Measurements from ENCODE around the gene MECP2. TPM values are rescaled to one million over a fixed set of nuclear protein-coding genes. Genes with fewer than 3 reads are reported as not detected.
"Not testable (repeated sequence)": the region's sequence is repeated elsewhere in the genome, so short reads cannot be mapped to it uniquely, and the experiment has no call there.

The MECP2 gene
- polyA plus RNA-seq, 2 donors = 9.3 to 13.0 TPM

- not testable (repeated sequence) for H3K27me3 ChIP-seq (ENCODE audit: control insufficient read depth in 1 of 2, insufficient read depth in 2 of 2, low read length in 2 of 2); H3K4me1 ChIP-seq (ENCODE audit: control insufficient read depth in 2 of 2, insufficient read depth in 2 of 2, low read length in 1 of 2); H3K9me3 ChIP-seq (ENCODE audit: control insufficient read depth in 2 of 2, insufficient read depth in 1 of 2, low read depth in 1 of 2, low read length in 1 of 2); H3K36me3 ChIP-seq (ENCODE audit: control insufficient read depth in 2 of 2, insufficient read depth in 2 of 2, low read length in 1 of 2); H3K4me3 ChIP-seq (ENCODE audit: low read depth in 1 of 2, low read length in 2 of 2)
- WGBS, 2 donors = 35 to 54% methylated on average over 8 to 9 of the region's 10 CpGs
- H3K27ac ChIP-seq (ENCODE audit: low read depth in 2 of 2, low read length in 1 of 2) = peak overlapping the region in 1 of 2 donors; percentile 39
Observed at GRCh38 chrX:153980394-153980793, 117.1 kb downstream of the MECP2 start.

GRCh38 chrX:153974726-153975286 is 122.7 kb downstream of the MECP2 start:
- peaks cover 6 to 13% of the 10 kb centered on the region in 2 donors for H3K4me1 ChIP-seq (ENCODE audit: control insufficient read depth in 2 of 2, insufficient read depth in 2 of 2, low read length in 1 of 2)
- no peak overlapping the region for H3K4me3 ChIP-seq (ENCODE audit: low read depth in 1 of 2, low read length in 2 of 2)
- H3K9me3 ChIP-seq (ENCODE audit: control insufficient read depth in 2 of 2, insufficient read depth in 1 of 2, low read depth in 1 of 2, low read length in 1 of 2) = no peaks in the 10 kb centered on the region
- H3K36me3 ChIP-seq (ENCODE audit: control insufficient read depth in 2 of 2, insufficient read depth in 2 of 2, low read length in 1 of 2) = no peaks in the 10 kb centered on the region
- WGBS, 2 donors = 70 to 76% methylated on average over 3 of the region's 3 CpGs
- no peaks in the 10 kb centered on the region for H3K27me3 ChIP-seq (ENCODE audit: control insufficient read depth in 1 of 2, insufficient read depth in 2 of 2, low read length in 2 of 2)
- peak overlapping the region; percentile 86 to 90 for H3K27ac ChIP-seq (ENCODE audit: low read depth in 2 of 2, low read length in 1 of 2)

GRCh38 chrX:153974003-153974725 is 123.4 kb downstream of the MECP2 start:
- Histone ChIP-seq H3K27ac (ENCODE audit: low read depth in 2 of 2, low read length in 1 of 2) (peak overlapping the region; percentile 86 to 90), H3K9me3 (ENCODE audit: control insufficient read depth in 2 of 2, insufficient read depth in 1 of 2, low read depth in 1 of 2, low read length in 1 of 2) (no peaks in the 10 kb centered on the region), H3K27me3 (ENCODE audit: control insufficient read depth in 1 of 2, insufficient read depth in 2 of 2, low read length in 2 of 2) (no peaks in the 10 kb centered on the region), H3K4me3 (ENCODE audit: low read depth in 1 of 2, low read length in 2 of 2) (no peak overlapping the region), H3K36me3 (ENCODE audit: control insufficient read depth in 2 of 2, insufficient read depth in 2 of 2, low read length in 1 of 2) (no peaks in the 10 kb centered on the region), H3K4me1 (ENCODE audit: control insufficient read depth in 2 of 2, insufficient read depth in 2 of 2, low read length in 1 of 2) (peaks cover 8 to 17% of the 10 kb centered on the region in 2 donors)
- WGBS, 2 donors = 64 to 70% methylated on average over 14 of the region's 14 CpGs

- H3K4me1 ChIP-seq (ENCODE audit: control insufficient read depth in 2 of 2, insufficient read depth in 2 of 2, low read length in 1 of 2) = peaks cover 8 to 21% of the 10 kb centered on the region in 2 donors
- H3K36me3 ChIP-seq (ENCODE audit: control insufficient read depth in 2 of 2, insufficient read depth in 2 of 2, low read length in 1 of 2) = no peaks in the 10 kb centered on the region
- no peaks in the 10 kb centered on the region for H3K9me3 ChIP-seq (ENCODE audit: control insufficient read depth in 2 of 2, insufficient read depth in 1 of 2, low read depth in 1 of 2, low read length in 1 of 2)
- peak overlapping the region; percentile 90 to 100 for H3K27ac ChIP-seq (ENCODE audit: low read depth in 2 of 2, low read length in 1 of 2)
- 28 to 45% methylated on average over 20 of the region's 20 CpGs for WGBS, 2 donors
- peak overlapping the region; percentile 60 to 90 for H3K4me3 ChIP-seq (ENCODE audit: low read depth in 1 of 2, low read length in 2 of 2)
- H3K27me3 ChIP-seq (ENCODE audit: control insufficient read depth in 1 of 2, insufficient read depth in 2 of 2, low read length in 2 of 2) = no peaks in the 10 kb centered on the region
Observed at GRCh38 chrX:153973127-153974002, 124.2 kb downstream of the MECP2 start.

- Histone ChIP-seq H3K27ac (ENCODE audit: low read depth in 2 of 2, low read length in 1 of 2) (peak within 1 kb of the TSS; percentile 90 to 100), H3K4me3 (ENCODE audit: low read depth in 1 of 2, low read length in 2 of 2) (peak within 1 kb of the TSS; percentile 60 to 90), H3K9me3 (ENCODE audit: control insufficient read depth in 2 of 2, insufficient read depth in 1 of 2, low read depth in 1 of 2, low read length in 1 of 2) (no peaks in the 10 kb centered on the region), H3K27me3 (ENCODE audit: control insufficient read depth in 1 of 2, insufficient read depth in 2 of 2, low read length in 2 of 2) (no peaks in the 10 kb centered on the region), H3K36me3 (ENCODE audit: control insufficient read depth in 2 of 2, insufficient read depth in 2 of 2, low read length in 1 of 2) (no peaks in the 10 kb centered on the region), H3K4me1 (ENCODE audit: control insufficient read depth in 2 of 2, insufficient read depth in 2 of 2, low read length in 1 of 2) (peaks cover 8 to 26% of the 10 kb centered on the region in 2 donors)
- 0 to 1% methylated on average over 63 to 103 of the region's 103 CpGs for WGBS, 2 donors
Observed at GRCh38 chrX:153972368-153973126, 125.0 kb downstream of the MECP2 start, which contains the start of gene TMEM187. TMEM187 (plus strand) TSS chrX:153972754; CDS start chrX:153982063, 9,309 bp downstream.

Other genes with a start within 250 kb of the MECP2 start
- 1 to 10 TPM in 1 of 2 donors, under 1 TPM in 1; 0.88 to 1.4 TPM for gene L1CAM, start 211.5 kb downstream of the MECP2 start, polyA plus RNA-seq
- under 1 TPM; 0.45 to 0.68 TPM for gene AVPR2, start 193.0 kb downstream of the MECP2 start, polyA plus RNA-seq
- 10 to 100 TPM; 10.6 to 23.4 TPM for gene ARHGAP4, start 171.5 kb downstream of the MECP2 start, polyA plus RNA-seq
- 100 to 1,000 TPM in 1 of 2 donors, 10 to 100 TPM in 1; 86.6 to 104 TPM for gene NAA10, start 162.7 kb downstream of the MECP2 start, polyA plus RNA-seq
- gene RENBP, start 153.1 kb downstream of the MECP2 start, polyA plus RNA-seq = 1 to 10 TPM; 1.4 to 1.6 TPM
- gene HCFC1, start 125.9 kb downstream of the MECP2 start, polyA plus RNA-seq = 10 to 100 TPM; 13.0 to 15.9 TPM
- gene TMEM187, start 125.0 kb downstream of the MECP2 start, polyA plus RNA-seq = 1 to 10 TPM; 2.5 to 3.3 TPM
- gene IRAK1, start 77.8 kb downstream of the MECP2 start, polyA plus RNA-seq = 10 to 100 TPM; 58.8 to 61.8 TPM
- gene OPN1LW, start 46.5 kb upstream of the MECP2 start, polyA plus RNA-seq = not detected
- not detected for gene OPN1MW, start 84.9 kb upstream of the MECP2 start, polyA plus RNA-seq
- gene OPN1MW2, start 122.0 kb upstream of the MECP2 start, polyA plus RNA-seq = not detected
- gene OPN1MW3, start 159.9 kb upstream of the MECP2 start, polyA plus RNA-seq = not detected
- gene TEX28, start 197.4 kb upstream of the MECP2 start, polyA plus RNA-seq = not detected
- gene TKTL1, start 198.1 kb upstream of the MECP2 start, polyA plus RNA-seq = not detected

Measured in esophagus (tissue), 2 donors.